ENCODE results near the gene SYT17. TPM values are rescaled to one million over a fixed set of nuclear protein-coding genes. Genes with fewer than 3 reads are reported as not detected.

Gene SYT17
- total and polyA plus RNA-seq, 3 donors from 2014 or later: 0.75 to 3.7 (median 3.1) TPM

- no peak for TF ChIP-seq POLR2A (IDR thresholded peaks at IDR 0.05)
- no peak for TF ChIP-seq CTCF (IDR thresholded peaks at IDR 0.05)
- intact Hi-C loops (cut with DNase I; ENCODE audit: low total_unique reads): no loop called here
- WGBS, 2 donors: 86 to 87% methylated on average over 7 to 8 of the region's 8 CpGs
- H3K4me3 ChIP-seq: no peak overlapping the region
- no peaks in the 10 kb centered on the region for H3K4me1 ChIP-seq
- no peaks in the 10 kb centered on the region for H3K27me3 ChIP-seq
- H3K9me3 ChIP-seq: no peaks in the 10 kb centered on the region
- DNase-seq: no peak
- no peak overlapping the region for H3K27ac ChIP-seq
- H3K36me3 ChIP-seq (ENCODE audit: low read depth, missing control alignments): no peaks in the 10 kb centered on the region
Observed at GRCh38 chr16:19245326-19245925, 77.4 kb downstream of the SYT17 start.

- H3K4me1 ChIP-seq: no peaks in the 10 kb centered on the region
- intact Hi-C loops (cut with DNase I; ENCODE audit: low total_unique reads): no loop called here
- no peak for TF ChIP-seq CTCF (IDR thresholded peaks at IDR 0.05)
- TF ChIP-seq POLR2A (IDR thresholded peaks at IDR 0.05): no peak
- WGBS, 2 donors: 66 to 87% methylated on average over 2 of the region's 2 CpGs
- no peak for DNase-seq
- no peak overlapping the region for H3K27ac ChIP-seq
- H3K27me3 ChIP-seq: no peaks in the 10 kb centered on the region
- no peaks in the 10 kb centered on the region for H3K9me3 ChIP-seq
- no peak overlapping the region for H3K4me3 ChIP-seq
- no peaks in the 10 kb centered on the region for H3K36me3 ChIP-seq (ENCODE audit: low read depth, missing control alignments)
Observed at GRCh38 chr16:19252904-19253303, 84.9 kb downstream of the SYT17 start.

GRCh38 chr16:19254611-19255010 is 86.6 kb downstream of the SYT17 start:
- WGBS, 2 donors: 76 to 78% methylated on average over 4 of the region's 4 CpGs
- Histone ChIP-seq H3K9me3 (no peaks in the 10 kb centered on the region), H3K4me3 (no peak overlapping the region), H3K36me3 (ENCODE audit: low read depth, missing control alignments) (no peaks in the 10 kb centered on the region), H3K27ac (no peak overlapping the region), H3K4me1 (no peaks in the 10 kb centered on the region), H3K27me3 (no peaks in the 10 kb centered on the region)
- DNase-seq: no peak
- intact Hi-C loops (cut with DNase I; ENCODE audit: low total_unique reads): no loop called here
- TF ChIP-seq POLR2A (IDR thresholded peaks at IDR 0.05): no peak

GRCh38 chr16:19264123-19264673 is 96.2 kb downstream of the SYT17 start:
- WGBS, 2 donors: 85 to 90% methylated on average over 4 of the region's 4 CpGs
- intact Hi-C loops (cut with DNase I; ENCODE audit: low total_unique reads): no loop called here
- TF ChIP-seq CTCF (IDR thresholded peaks at IDR 0.05) (no peak), POLR2A (IDR thresholded peaks at IDR 0.05) (no peak)
- Histone ChIP-seq H3K27me3 (no peaks in the 10 kb centered on the region), H3K27ac (no peak overlapping the region), H3K4me1 (no peaks in the 10 kb centered on the region), H3K9me3 (no peaks in the 10 kb centered on the region), H3K4me3 (no peak overlapping the region), H3K36me3 (ENCODE audit: low read depth, missing control alignments) (no peaks in the 10 kb centered on the region)
- no peak for DNase-seq

- 55 to 64% methylated on average over 9 of the region's 9 CpGs for WGBS, 2 donors
- Histone ChIP-seq H3K36me3 (ENCODE audit: low read depth, missing control alignments) (no peaks in the 10 kb centered on the region), H3K4me3 (no peak overlapping the region), H3K27ac (no peak overlapping the region), H3K27me3 (no peaks in the 10 kb centered on the region), H3K9me3 (no peaks in the 10 kb centered on the region), H3K4me1 (no peaks in the 10 kb centered on the region)
- intact Hi-C loops (cut with DNase I; ENCODE audit: low total_unique reads): no loop called here
- DNase-seq: no peak
- no peak for TF ChIP-seq POLR2A (IDR thresholded peaks at IDR 0.05)
- TF ChIP-seq CTCF (IDR thresholded peaks at IDR 0.05): no peak
Observed at GRCh38 chr16:19265380-19265930, 97.4 kb downstream of the SYT17 start.

Measured in testis (tissue), 3 donors.